Activated CD8-positive, alpha-beta T cell treated with anti-CD3 and anti-CD28 coated beads for 36 hours (primary cell): ENCODE results near the gene SORL1. TPM values are rescaled to one million over a fixed set of nuclear protein-coding genes. Genes with fewer than 3 reads are reported as not detected.
A peak's percentile ranks its signal among the peaks of the same experiment; 100 is the strongest.

Experiments used
- ATAC-seq: fragments of 200-7000 bp; cut with Tn5 transposase; one replicate; pipeline ENCODE4 v1.10.0; 2021; ENCODE audit warnings: mild to moderate bottlenecking, moderate library complexity
- CTCF ChIA-PET: fragments of 350-600 bp; sonication (Branson Sonifier 250); formaldehyde crosslinking; loops from one replicate; lab custom pipeline; 2021; ENCODE audit warnings: antibody characterized with exemption; lab: Charles Lee
- POLR2A ChIA-PET: fragments of 350-600 bp; sonication (Branson Sonifier 250); formaldehyde crosslinking; loops from one replicate; lab custom pipeline; 2021; ENCODE audit warnings: antibody characterized with exemption; lab: Charles Lee
- DNase-seq: peaks from one replicate; pipeline ENCODE4 v3.0.0-alpha.2; 2020
- H3K27ac Mint-ChIP-seq: one replicate; pipeline ENCODE4 v1.8.0; 2021; ENCODE audit warnings: mild to moderate bottlenecking, mixed read lengths
- H3K27me3 Mint-ChIP-seq: one replicate; pipeline ENCODE4 v1.8.0; 2021; ENCODE audit warnings: mixed read lengths
- H3K36me3 Mint-ChIP-seq: one replicate; pipeline ENCODE4 v1.8.0; 2021; ENCODE audit warnings: low read depth, mixed read lengths
- H3K4me1 Mint-ChIP-seq: one replicate; pipeline ENCODE4 v1.8.0; 2021; ENCODE audit warnings: low read depth, mixed read lengths
- H3K4me3 Mint-ChIP-seq: one replicate; pipeline ENCODE4 v1.8.0; 2021; ENCODE audit warnings: mild to moderate bottlenecking, moderate library complexity, mixed read lengths
- H3K9me3 Mint-ChIP-seq: one replicate; pipeline ENCODE4 v1.8.0; 2021; ENCODE audit warnings: mixed read lengths
- CTCF ChIP-seq: fragments of 200-600 bp; IDR thresholded peaks from one replicate; pipeline ENCODE4 v1.8.0; 2022; ENCODE audit warnings: antibody characterized with exemption, mild to moderate bottlenecking
- intact Hi-C: fragments of 100-400 bp; cut with micrococcal nuclease; formaldehyde crosslinking; loops from one replicate; pipeline ENCODE4 v1.10.0; 2022
- total RNA-seq, 2 experiments: library from RNA; stranded (reverse); gene quantifications; one replicate each; pipeline ENCODE4 v1.2.3, GENCODE V29; 2021

SORL1 gene
- total RNA-seq, 2 experiments from 2014 or later = 61.1 to 64.6 TPM

- TF ChIP-seq CTCF = no peak
- no peak for DNase-seq
- POLR2A ChIA-PET = interaction anchor here (1.0 kb wide), 1 partner anchor 87 kb away, joined by 3 read pairs; no protein-coding TSS in a partner anchor
- CTCF ChIA-PET = no interaction called here
- no peaks in the 10 kb centered on the region for H3K27me3 Mint-ChIP-seq
- no peak overlapping the region for H3K4me3 Mint-ChIP-seq
- no peaks in the 10 kb centered on the region for H3K9me3 Mint-ChIP-seq
- peaks cover 64% of the 10 kb centered on the region for H3K4me1 Mint-ChIP-seq
- peaks cover 34% of the 10 kb centered on the region for H3K36me3 Mint-ChIP-seq
- no peak for ATAC-seq
- intact Hi-C loops = loop anchor here (5.0 to 10.0 kb wide), 2 partner anchors 42 to 74 kb away; no protein-coding TSS in a partner anchor
- H3K27ac Mint-ChIP-seq = peak overlapping the region; percentile 71
These were observed 86.9 kb downstream of the SORL1 start for GRCh38 chr11:121539000-121539399.

DNA sequence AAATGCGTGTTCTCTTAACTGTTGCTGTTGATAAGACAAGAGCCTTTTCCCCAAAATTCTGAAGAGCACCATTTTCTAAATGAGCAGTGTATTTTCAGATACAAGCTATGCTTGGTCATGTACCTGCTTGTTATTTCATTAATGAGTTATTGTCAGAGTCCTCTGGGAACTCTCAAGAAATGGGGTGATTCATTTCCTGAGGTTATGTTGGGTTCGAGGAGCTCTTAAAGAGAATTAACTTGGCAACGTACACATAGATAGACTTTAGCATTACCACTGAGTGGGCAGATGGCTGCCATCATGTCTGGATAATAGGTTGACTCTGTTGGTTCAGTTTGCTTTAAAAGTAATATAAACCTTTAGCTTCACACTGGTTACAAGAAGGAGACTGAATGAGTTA is 88.5 kb downstream of the SORL1 start:
- TF ChIP-seq CTCF = no peak
- ChIA-PET POLR2A (interaction anchor here (0.5 to 1.4 kb wide), 5 partner anchors 8 to 88 kb away, joined by 3 to 4 read pairs (median 4); partner anchors contain the start of gene SORL1-AS1), CTCF (interaction anchor here (0.7 to 1.2 kb wide), 3 partner anchors 17 to 90 kb away, joined by 3 read pairs; no protein-coding TSS in a partner anchor)
- Mint-ChIP-seq H3K4me1 (peaks cover 71% of the 10 kb centered on the region), H3K4me3 (no peak overlapping the region), H3K27me3 (no peaks in the 10 kb centered on the region), H3K36me3 (peaks cover 48% of the 10 kb centered on the region), H3K27ac (peak overlapping the region; percentile 72), H3K9me3 (no peaks in the 10 kb centered on the region)
- ATAC-seq (peak; percentile 67), DNase-seq (peak; percentile 24)
- intact Hi-C loops = no loop called here

DNA sequence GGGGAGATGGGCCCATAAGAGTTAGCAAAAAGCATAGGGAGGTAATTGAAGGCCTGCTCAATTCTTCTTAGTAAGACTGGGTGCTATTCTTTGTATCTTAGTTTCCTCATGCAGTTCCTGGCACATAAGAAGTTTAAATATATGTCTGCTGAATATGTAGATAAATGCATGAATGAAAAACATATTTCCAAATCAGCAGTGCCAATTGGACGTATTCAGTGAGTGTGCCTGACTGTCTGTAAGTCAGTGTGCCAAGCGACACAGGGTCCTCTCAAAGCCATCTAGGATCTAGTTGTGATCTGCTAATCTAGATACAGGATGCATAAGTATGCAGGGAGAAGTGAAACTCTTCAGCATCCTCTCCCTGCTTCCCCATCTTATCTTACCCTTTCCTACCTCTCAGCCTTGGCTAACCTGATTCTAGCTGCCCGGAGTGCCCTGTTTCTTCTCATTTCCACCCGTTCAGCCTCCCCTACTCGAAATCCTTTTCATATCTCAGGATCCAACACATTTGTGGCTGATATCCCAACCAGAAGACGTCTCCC is 91.8 kb downstream of the SORL1 start:
- DNase-seq (no peak), ATAC-seq (no peak)
- POLR2A ChIA-PET = no interaction called here
- CTCF ChIA-PET = interaction anchor here (1.5 kb wide), 1 partner anchor 93 kb away, joined by 4 read pairs; no protein-coding TSS in a partner anchor
- intact Hi-C loops = no loop called here
- peak overlapping the region; percentile 85 for H3K27ac Mint-ChIP-seq
- no peaks in the 10 kb centered on the region for H3K9me3 Mint-ChIP-seq
- TF ChIP-seq CTCF = no peak
- H3K27me3 Mint-ChIP-seq = no peaks in the 10 kb centered on the region
- H3K36me3 Mint-ChIP-seq = peaks cover 57% of the 10 kb centered on the region
- H3K4me3 Mint-ChIP-seq = no peak overlapping the region
- H3K4me1 Mint-ChIP-seq = peaks cover 71% of the 10 kb centered on the region

- ChIA-PET CTCF (interaction anchor here (1.5 kb wide), 1 partner anchor 94 kb away, joined by 4 read pairs; no protein-coding TSS in a partner anchor), POLR2A (no interaction called here)
- intact Hi-C loops = no loop called here
- Mint-ChIP-seq H3K9me3 (no peaks in the 10 kb centered on the region), H3K27me3 (no peaks in the 10 kb centered on the region), H3K4me3 (peak overlapping the region; percentile 38), H3K4me1 (peaks cover 63% of the 10 kb centered on the region), H3K27ac (peak overlapping the region; percentile 85), H3K36me3 (peaks cover 55% of the 10 kb centered on the region)
- DNase-seq = peak; percentile 62
- no peak for TF ChIP-seq CTCF
- ATAC-seq = peak; percentile 89
These were observed 92.8 kb downstream of the SORL1 start for GRCh38 chr11:121544956-121545355.

DNA sequence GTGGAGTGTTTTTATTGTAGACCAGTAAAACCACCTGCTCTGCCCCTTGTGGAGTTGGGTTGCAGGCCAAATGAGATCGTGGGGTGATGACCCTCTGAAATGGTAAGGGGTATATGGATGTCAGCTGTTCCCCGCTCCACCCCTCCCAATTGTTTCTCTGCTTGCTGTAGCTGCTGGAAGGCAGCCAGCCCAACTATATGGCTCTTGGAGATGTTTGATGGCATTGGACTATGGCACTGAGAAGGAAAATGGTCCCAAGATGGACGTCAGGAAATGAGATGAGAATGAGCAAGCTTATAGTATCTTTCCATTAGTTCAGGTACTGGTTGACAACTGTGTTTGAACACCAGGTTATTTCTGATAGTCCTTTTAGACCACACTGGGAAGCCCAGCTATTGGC is 95.5 kb downstream of the SORL1 start:
- POLR2A ChIA-PET = interaction anchor here (1.3 kb wide), 1 partner anchor 11 kb away, joined by 4 read pairs; no protein-coding TSS in a partner anchor
- peaks cover 49% of the 10 kb centered on the region for H3K4me1 Mint-ChIP-seq
- TF ChIP-seq CTCF = no peak
- no peak for ATAC-seq
- H3K36me3 Mint-ChIP-seq = peaks cover 53% of the 10 kb centered on the region
- peak overlapping the region; percentile 34 for H3K27ac Mint-ChIP-seq
- intact Hi-C loops = no loop called here
- CTCF ChIA-PET = interaction anchor here (1.0 to 1.6 kb wide), 3 partner anchors 8 to 100 kb away, joined by 3 to 5 read pairs (median 4); no protein-coding TSS in a partner anchor
- no peak for DNase-seq
- H3K4me3 Mint-ChIP-seq = no peak overlapping the region
- H3K9me3 Mint-ChIP-seq = no peaks in the 10 kb centered on the region
- no peaks in the 10 kb centered on the region for H3K27me3 Mint-ChIP-seq
